ENCODE measurements around the gene ITFG1.
"Not testable (repeated sequence)": the region's sequence is repeated elsewhere in the genome, so short reads cannot be mapped to it uniquely, and the experiment has no call there.

Gene ITFG1

DNA sequence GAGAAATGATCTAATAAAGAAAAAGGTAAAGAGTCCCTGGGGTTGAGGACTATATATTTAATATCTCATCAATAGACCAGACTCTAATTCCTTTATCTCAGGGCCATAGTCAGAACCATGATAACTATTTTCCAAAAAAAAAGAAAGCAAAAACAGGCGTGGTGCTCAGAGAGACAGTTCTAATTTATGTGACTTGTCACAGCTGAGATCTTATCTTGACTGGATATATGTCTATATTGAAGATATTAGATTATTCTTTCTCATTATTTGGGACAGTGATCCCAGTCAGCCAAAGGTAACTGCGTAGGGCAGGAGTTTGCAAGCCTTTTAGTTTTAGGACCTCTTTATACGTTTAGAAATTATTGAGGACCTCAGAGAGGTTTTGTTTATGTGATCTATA, 52.4 kb downstream of the ITFG1 start:
- no peak for DNase-seq

DNA sequence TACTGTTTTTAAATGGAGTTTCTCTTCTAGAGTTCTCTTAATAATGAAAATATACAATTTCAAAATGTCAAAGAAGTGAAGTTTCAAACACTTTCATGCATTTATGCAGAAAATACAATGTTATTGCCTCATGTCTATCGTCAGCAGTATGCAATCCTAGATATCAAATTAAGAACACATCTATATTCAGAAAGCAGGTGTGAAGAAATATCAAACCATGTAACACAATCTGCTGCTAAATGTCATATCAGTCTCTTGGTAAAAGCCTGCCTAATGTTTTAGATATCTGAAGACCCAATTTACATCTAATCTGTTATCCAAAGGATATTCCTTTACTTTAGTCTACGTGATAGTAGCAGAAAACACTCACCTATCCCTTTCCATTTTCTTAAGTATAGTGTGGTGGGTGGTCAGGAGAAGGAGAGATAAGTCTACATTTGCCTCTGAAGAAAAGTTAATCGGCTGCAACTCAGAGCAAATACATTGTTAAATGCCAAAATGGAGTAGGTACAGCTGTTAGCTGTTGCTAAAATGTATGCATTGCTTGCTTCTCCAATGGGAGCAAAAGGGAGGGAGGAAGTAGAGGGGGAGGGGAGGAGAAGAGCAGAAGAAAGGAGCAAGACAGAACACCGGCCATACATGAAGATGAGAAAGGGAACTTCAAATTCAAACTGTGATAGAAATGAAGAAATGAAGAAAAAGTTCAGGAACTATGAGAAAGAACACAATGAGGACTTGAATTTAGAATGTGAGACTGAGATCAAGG, 64.9 kb downstream of the ITFG1 start:
- DNase-seq: no peak

DNA sequence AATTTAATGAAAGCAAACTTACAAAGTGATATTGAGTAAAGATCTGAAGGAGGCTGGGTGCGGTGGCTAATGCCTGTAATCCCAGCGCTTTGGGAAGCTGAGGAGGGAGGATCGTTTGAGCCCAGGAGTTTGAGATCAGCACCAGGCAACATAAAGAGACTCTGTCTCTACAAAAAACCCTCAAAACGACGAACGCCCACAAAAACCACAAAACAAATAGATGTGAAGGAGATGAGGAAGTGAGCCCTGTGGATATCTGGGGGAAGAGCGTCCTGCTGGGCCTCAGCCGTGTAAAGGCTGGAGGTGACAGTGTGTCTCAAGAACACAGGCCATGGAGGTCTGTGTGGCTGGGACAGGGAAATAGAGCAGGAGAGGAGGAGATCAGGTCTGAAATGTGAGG, 68.8 kb downstream of the ITFG1 start:
- no peak for DNase-seq

DNA sequence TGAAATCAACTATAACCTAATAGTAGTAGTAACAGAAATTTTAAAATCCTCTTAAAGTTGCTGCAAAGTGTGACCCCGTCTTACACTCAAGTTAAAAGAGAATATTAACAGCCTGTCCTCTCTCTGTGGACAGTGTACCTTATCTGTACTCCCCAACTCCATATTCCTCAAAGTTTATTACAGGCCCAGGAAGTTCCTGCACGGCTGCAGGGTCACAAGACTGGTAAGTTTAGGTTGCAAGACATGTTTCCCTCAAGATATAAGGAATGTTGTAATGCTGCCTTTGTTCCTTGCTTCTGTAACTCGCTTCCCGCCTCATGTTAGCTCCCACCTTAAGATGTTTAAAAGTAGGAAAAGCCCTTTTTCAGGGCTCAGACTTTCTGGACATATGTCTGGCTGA, 72.2 kb downstream of the ITFG1 start:
- DNase-seq: no peak

DNA sequence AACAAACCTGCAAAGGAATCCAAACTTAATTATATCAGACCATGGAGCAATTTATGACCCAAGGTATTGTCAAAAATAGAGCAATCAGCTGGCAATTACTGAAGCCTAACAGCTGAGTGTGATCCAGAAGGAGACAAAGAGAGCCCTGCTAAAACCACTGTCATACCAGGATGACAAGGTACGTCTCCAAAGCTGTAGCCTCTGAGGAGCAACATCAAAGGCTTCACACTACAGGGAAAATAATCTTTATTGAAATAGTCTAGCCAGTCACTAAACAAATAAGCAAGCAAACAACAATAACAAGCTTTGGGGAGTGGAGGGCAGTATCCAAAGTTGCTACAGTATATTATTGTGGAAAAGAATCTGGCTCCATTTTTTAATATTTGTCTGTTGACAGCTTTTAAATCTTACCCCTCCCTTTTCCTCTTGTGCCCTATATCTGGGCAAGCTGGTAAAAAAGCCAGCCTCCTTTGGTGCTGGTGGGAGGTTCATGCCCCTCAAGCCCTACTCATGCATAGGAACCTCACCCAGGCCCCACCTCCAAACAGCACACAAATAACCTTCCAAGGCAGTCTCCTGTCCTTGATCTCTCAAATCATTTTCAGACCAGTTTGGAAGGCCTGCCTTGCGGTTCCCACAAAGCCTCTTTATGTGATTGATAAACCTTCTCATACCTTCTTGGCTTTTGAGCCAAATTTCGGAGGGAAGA, 73.7 kb downstream of the ITFG1 start:
- no peak for DNase-seq

DNA sequence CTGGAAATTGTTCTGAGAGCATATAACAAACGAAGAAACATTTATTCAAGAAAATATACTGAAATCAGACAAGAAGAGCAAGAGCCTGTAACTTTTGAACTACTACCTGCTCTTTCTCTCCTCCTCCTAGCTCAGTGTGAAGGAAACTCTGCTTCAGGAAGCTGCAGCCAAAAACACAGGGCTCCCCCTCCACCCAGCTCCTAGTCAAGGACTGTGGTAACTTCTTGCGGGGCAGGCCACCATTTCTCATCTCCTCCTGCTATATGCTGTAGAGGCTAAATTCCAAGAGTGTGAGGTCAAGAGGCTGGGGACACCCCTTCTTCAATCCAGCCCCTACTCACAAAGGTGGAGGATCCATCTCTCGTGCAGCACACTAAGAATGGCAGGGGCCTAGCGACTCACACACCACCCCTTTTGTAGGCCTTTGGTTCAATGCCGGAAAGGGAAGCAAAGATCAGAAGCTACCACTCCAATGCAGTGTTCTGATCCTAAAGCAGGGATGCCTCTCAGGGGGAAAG, 74.6 kb downstream of the ITFG1 start:
- no peak for DNase-seq

DNA sequence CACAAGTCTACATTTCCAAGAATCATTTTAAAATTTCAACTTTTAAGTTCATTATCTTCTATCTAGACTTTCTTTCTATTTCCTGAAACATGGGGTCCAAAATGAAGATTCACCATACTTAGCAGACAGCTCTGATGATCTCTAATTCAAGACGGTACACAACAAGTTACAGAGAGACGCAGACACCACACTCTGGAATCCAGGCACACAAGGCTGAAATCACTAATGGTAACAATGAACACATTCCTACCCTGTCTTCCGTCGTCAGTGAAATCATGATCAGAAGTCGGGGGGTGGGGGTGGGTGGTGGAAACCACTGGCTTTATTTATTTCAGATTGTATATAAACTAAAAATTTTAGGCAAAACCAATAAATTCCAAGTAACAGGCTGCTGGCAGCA, 78.5 kb downstream of the ITFG1 start:
- no peak for DNase-seq

DNA sequence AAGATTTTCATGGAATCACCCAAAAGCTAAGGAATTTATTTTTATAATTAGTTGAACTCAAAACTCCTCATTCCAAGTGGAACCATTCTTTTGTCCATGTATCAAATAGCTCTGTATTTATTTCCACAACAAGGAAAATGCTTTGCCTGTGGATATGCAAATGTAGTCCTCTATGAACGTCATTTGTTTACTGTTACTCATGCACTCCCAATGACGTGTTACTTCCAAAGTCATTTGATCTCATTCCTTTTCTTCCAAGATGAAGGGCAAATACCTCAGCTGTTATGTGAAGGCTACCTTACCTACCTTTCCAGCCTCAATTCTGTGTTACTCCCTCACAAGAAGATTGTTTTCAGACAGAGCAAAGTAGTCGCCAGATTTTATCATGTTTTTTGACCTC, 83.7 kb downstream of the ITFG1 start:
- DNase-seq: no peak

DNA sequence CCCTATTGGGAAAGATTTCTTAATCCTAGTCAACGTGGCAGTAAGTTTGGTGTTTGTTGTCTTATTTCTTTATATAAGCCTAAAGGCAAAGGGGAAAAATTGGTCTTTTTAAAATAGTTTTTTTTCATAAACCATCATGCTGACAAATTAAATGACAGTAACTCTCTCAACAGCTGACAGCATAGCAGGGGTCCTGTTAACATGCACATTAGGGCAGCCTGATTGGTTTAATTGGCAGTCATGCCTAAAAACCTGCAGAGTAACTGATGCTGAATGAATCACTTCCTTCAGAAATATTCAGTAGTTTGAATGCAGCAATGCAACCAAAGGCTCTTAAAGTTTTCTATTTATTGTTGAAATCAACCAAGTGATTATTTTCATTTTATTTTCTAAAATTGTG, 85.4 kb downstream of the ITFG1 start:
- DNase-seq: no peak

DNA sequence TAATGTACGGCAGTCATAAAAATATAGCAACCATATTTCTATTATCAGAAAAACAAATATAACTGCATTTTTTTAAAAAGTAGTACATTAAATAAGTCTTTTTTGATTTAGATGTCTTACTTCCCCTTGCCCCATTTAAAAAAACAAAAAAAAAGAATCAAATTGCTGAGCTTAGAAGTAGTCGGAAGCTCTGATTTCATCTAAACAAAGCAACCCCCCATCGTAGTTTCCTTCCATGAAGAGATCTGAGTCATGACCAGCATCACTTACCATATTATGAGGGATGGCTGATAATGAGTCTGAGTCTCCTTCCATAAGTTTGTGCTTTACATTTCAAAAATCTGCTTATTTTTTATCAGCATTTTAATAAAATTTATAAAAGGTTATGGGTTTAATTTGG, 86.2 kb downstream of the ITFG1 start:
- no peak for DNase-seq

DNA sequence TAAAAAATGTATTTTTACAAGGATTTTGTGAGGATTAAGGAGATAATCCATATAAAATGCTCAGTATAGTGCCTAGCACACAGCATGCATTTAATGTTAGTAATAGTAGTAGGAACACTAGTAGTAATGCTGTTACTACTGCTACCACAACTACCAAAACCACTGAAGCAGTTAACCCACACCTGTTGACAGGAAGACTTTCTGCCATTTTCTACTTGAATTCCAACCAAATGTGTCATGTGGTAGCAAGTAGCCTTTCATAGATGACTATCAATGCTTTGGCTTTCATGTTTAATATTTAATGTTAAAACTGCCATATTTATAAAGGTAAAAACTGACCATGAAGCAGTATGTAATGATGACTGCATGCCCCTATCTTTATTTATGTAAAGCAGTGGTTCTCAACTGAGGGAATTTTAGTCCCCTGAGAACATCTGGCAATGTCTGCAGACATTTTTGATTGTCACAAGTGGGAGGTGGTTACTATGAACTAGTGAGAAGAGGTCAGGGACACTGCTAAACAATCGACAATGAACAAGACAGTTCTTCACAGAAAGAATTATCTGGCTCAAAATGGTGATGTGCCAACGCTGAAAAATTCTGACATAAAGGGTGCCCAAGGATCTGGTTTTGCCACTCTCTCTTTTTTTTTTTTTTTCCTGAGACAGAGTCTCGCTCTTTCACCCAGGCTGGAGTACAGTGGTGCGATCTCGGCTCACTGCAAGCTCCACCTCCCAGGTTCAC, 89.4 kb downstream of the ITFG1 start:
- no peak for DNase-seq

DNA sequence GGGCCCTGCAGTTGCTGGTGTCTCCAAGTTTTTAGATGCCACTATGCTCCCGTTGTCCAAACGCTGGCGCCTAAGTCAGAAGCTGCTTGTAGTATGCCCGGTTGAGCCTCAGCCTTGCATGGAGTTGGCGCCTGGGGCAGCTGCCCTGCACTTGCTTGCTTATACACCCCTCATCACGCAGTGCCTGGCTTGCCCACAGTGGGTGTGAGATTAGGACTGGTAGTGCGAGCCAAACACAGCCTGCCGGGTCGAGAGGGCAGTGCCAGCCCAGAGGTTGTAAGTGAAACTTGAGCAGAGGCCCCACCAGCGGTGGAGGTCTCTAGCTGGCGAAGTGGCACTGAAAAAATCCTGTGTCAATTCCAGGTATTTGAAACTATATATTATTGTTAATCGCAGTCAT, 90.3 kb downstream of the ITFG1 start:
- no peak for DNase-seq

DNA sequence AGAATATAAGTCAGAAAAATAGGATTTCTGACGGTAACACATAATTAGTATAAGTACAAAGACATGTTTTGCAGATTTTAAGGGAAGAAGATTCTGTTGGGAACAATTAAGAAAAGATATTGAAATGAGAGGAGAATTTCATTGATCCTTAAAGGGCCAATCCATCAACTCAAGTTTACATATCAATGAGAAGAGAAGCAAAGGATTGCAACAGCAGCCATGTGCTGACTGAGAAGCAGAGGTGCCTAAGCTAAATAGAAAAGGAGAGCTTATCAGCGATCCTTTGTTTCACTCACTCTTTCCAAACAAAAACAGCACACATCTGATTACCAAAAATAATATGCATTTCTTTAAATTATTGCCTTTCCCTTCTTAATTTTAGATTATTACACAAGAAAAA, 94.6 kb downstream of the ITFG1 start:
- no peak for DNase-seq

DNA sequence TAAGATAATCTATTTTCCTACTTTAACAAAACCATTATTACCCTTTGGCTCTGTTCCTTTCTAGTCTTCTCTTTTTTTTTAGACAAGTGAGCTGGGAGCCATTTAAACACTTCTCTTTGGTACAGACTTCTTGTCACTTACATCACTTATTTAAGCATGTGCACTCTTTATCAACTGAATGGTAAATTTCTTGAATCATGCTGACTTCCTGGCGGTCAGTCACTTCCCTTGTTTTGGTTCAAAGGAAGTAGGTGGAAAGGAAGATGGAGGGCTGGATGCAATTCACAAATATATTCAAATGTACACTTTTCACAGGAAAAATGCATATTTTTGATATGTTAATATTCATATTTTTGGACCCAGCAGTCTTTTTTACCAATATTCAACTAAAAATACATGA, 97.1 kb downstream of the ITFG1 start:
- no peak for DNase-seq

DNA sequence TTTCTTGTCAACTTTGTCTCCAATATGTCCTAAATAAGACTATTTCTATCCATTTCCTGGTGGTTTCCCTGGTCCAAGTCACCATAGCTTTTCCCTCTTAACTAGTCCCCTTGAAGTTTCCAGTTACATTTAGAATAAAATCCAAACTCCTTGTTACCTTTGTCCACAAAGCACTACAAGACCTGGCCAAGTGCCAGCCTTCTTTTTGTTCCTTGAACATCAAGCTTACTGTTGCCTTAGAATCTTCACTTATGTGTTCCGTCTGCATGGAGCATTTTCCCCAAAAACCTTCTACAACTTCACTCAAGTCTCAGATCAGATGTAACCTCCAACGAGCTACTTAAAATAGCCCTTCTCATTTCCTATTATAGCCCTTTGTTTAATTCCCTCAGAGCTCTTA, 101.4 kb downstream of the ITFG1 start:
- DNase-seq: no peak

DNA sequence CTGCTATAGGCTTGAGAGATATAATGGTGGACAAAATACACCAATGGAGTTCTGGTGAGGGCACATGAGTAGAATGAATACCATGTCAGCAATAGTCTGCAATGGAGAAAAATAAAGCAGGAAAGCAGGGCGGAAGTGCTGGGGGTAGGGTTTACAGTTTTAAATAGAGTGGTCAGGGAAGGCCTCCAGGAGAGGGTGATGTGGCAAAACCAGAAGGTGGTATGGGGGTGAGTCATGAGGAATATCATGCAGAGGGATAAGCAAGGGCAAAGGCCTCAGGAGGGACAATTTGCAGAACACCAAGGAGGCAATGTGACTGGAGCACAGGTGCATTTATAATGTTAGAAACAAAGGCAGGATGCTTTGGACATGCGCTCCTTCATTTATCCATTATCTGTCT, 102.0 kb downstream of the ITFG1 start:
- DNase-seq: no peak

DNA sequence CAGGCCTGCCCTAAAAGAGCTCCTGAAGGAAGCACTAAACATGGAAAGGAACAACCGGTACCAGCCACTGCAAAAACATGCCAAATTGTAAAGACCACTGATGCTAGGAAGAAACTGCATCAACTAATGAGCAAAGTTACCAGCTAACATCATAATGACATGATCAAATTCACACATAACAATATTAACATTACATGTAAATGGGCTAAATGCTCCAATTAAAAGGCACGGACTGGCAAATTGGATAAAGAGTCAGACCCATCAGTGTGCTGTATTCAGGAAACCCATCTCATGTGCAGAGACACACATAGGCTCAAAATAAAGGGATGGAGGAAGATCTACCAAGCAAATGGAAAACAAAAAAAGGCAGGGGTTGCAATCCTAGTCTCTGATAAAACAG, 111.8 kb downstream of the ITFG1 start:
- not testable (repeated sequence) for DNase-seq

DNA sequence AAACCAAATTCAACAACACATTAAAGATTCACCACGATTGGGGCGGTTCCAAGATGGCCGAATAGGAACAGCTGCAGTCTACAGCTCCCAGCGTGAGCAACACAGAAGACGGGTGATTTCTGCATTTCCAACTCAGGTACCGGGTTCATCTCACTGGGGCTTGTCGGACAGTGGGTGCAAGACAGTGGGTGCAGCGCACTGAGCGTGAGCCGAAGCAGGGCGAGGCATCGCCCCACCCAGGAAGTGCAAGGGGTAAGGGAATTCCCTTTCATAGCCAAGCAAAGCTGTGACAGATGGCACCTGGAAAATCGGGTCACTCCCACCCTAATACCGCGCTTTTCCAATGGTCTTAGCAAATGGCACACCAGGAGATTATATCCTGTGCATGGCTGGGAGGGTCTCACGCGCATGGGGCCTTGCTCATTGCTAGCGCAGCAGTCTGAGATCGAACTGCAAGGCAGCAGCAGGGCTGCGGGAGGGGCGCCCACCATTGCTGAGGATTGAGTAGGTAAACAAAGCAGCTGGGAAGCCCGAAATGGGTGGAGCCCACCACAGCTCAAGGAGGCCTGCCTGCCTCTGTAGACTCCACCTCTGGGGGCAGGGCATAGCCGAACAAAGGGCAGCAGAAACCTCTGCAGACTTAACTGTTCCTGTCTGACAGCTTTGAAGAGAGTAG, 113.7 kb downstream of the ITFG1 start:
- not testable (repeated sequence) for DNase-seq

DNA sequence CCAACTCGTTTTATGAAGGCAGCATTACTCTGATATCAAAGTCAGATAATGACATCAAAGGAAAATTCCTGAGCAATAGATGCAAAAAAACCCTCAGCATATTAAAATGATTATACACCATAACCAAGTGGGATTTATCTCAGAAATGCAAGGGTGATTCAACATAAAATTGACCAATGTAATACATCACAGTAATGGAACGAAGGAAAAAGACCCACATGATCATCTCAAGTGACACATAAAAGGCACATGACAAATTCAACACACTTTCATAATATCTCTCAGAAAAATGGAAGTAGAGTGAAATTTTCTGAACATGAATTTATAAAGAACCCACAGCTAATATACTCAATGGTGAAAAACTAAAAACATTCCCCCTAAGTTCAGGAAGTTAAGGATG, 118.8 kb downstream of the ITFG1 start:
- no peak for DNase-seq

DNA sequence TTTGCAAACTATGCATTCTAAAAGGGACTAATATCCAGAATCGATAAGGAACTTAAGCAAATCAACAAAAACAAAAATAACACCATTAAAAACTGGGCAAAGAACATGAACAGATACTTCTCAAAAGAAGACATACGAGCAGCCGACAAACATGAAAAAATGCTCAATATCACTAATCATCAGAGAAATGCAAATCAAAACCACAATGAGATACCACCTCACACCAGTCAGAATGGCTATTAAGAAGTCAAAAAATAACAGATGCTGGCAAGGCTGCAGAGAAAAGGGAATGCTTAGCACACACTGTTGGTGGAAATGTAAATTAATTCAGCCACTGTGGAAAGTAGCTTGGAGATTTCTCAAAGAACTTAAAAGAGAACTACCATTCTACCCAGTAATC, 130.3 kb downstream of the ITFG1 start:
- not testable (repeated sequence) for DNase-seq

DNA sequence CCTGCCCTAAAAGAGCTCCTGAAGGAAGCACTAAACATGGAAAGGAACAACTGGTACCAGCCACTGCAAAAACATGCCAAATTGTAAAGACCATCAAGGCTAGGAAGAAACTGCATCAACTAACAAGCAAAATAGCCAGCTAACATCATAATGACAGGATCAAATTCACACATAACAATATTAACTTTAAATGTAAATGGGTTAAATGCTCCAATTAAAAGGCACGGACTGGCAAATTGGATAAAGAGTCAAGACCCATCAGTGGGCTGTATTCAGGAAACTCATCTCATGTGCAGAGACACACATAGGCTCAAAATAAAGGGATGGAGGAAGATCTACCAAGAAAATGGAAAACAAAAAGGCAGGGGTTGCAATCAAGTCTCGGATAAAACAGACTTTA, 136.6 kb downstream of the ITFG1 start:
- DNase-seq: not testable (repeated sequence)

DNA sequence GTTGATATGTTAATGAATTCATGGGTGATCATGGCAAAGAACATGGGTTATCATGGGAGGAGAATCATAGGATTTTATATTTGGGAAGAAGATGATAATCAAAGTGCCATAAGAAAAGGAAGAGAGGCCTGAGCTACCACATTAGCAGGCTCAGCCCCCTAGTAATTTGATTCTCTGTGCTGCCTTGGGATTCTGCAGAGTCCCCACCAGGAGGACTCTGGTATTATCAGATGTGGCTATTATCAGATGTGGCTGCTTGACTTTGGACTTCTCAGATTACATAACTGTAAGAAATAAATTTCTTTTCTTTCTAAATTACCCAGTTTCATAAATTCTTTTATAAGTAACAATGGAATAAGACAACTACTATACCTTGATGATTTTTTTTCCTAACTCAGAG, 137.6 kb downstream of the ITFG1 start:
- no peak for DNase-seq

Data from activated T-cell treated with anti-CD3 and anti-CD28 coated beads for 4 hours (primary cell).